Jurkat, Clone E6-1 (cell line): ENCODE results near the gene LARP4B.

ENCODE experiments used
- DNase-seq: peaks from one replicate; pipeline ENCODE4 v3.0.0-alpha.2; 2011; ENCODE audit warnings: low read depth, low spot score
- H3K4me3 ChIP-seq: 2 replicates; pipeline ENCODE4 v1.5.1; 2011; ENCODE audit warnings: mild to moderate bottlenecking, low read length, control low read depth, moderate library complexity

Gene LARP4B

GRCh38 chr10:759898-760477 lies 171.5 kb downstream of the LARP4B start:
- H3K4me3 ChIP-seq: no peak overlapping the region
- no peak for DNase-seq
